BLaER1 (cell line): Measurements from ENCODE around the gene NSMF.

ENCODE experiments used
- H3K27ac ChIP-seq: shearing (Covaris generic); formaldehyde crosslinking; 2 replicates; pipeline ENCODE4 v1.8.1; 2022
- H3K27me3 ChIP-seq: shearing (Covaris generic); formaldehyde crosslinking; 2 replicates; pipeline ENCODE4 v1.8.1; 2022
- H3K36me3 ChIP-seq: shearing (Covaris generic); formaldehyde crosslinking; 2 replicates; pipeline ENCODE4 v1.8.1; 2022
- H3K4me1 ChIP-seq: shearing (Covaris generic); formaldehyde crosslinking; 2 replicates; pipeline ENCODE4 v1.8.1; 2022
- H3K4me2 ChIP-seq: shearing (Covaris generic); formaldehyde crosslinking; 2 replicates; pipeline ENCODE4 v1.8.1; 2022
- H3K4me3 ChIP-seq: shearing (Covaris generic); formaldehyde crosslinking; 2 replicates; pipeline ENCODE4 v1.8.1; 2022
- H3K9ac ChIP-seq: shearing (Covaris generic); formaldehyde crosslinking; 2 replicates; pipeline ENCODE4 v1.8.1; 2022
- H3K9me3 ChIP-seq: shearing (Covaris generic); formaldehyde crosslinking; 2 replicates; pipeline ENCODE4 v1.8.1; 2022
- H4K20me1 ChIP-seq: shearing (Covaris generic); formaldehyde crosslinking; 2 replicates; pipeline ENCODE4 v1.8.1; 2022
- Cebpa-rat ChIP-seq: shearing (Covaris generic); IDR thresholded peaks from 2 replicates; pipeline ENCODE4 v1.8.1; 2022

NSMF gene

GRCh38 chr9:137485343-137486140, 26.4 kb upstream of the NSMF start:
- H3K9ac ChIP-seq = no peak overlapping the region
- peaks cover 59% of the 10 kb centered on the region for H3K4me1 ChIP-seq
- H3K36me3 ChIP-seq = peaks cover 2% of the 10 kb centered on the region; the same call in 1 of the 2 replicates
- no peak overlapping the region for H3K4me3 ChIP-seq
- H3K4me2 ChIP-seq = no peak overlapping the region
- H4K20me1 ChIP-seq = 0 out of 2 replicates have a peak, but pooled peaks cover 7% of the 10 kb centered on the region
- no peak overlapping the region for H3K27ac ChIP-seq
- H3K27me3 ChIP-seq = no peaks in the 10 kb centered on the region
- H3K9me3 ChIP-seq = no peaks in the 10 kb centered on the region
- no peak for TF ChIP-seq Cebpa-rat

GRCh38 chr9:137484551-137485315, 25.6 kb upstream of the NSMF start:
- no peak overlapping the region for H3K4me2 ChIP-seq
- 0 out of 2 replicates have a peak, but pooled peaks cover 7% of the 10 kb centered on the region for H4K20me1 ChIP-seq
- H3K27ac ChIP-seq = no peak overlapping the region
- H3K36me3 ChIP-seq = peaks cover 7% of the 10 kb centered on the region; the same call in 1 of the 2 replicates
- no peak overlapping the region for H3K9ac ChIP-seq
- no peak overlapping the region for H3K4me3 ChIP-seq
- H3K4me1 ChIP-seq = peaks cover 51% of the 10 kb centered on the region
- no peak for TF ChIP-seq Cebpa-rat
- H3K27me3 ChIP-seq = no peaks in the 10 kb centered on the region
- no peaks in the 10 kb centered on the region for H3K9me3 ChIP-seq

GRCh38 chr9:137482094-137482781, 23.1 kb upstream of the NSMF start:
- Histone ChIP-seq H3K4me1 (peaks cover 36% of the 10 kb centered on the region), H3K36me3 (peaks cover 7% of the 10 kb centered on the region; the same call in 1 of the 2 replicates), H3K4me3 (no peak overlapping the region), H3K27me3 (no peaks in the 10 kb centered on the region), H3K4me2 (peak overlapping the region; percentile 52), H3K27ac (peak overlapping the region; percentile 10; the same call in 1 of the 2 replicates), H3K9ac (no peak overlapping the region), H4K20me1 (0 out of 2 replicates have a peak, but pooled peaks cover 7% of the 10 kb centered on the region), H3K9me3 (peaks cover 1% of the 10 kb centered on the region)
- no peak for TF ChIP-seq Cebpa-rat

- Histone ChIP-seq H3K36me3 (peaks cover 15% of the 10 kb centered on the region; the same call in 1 of the 2 replicates), H3K4me2 (peak overlapping the region; percentile 52; the same call in 1 of the 2 replicates), H3K9ac (no peak overlapping the region), H3K27ac (no peak overlapping the region), H3K4me1 (peaks cover 24% of the 10 kb centered on the region), H3K27me3 (no peaks in the 10 kb centered on the region), H3K9me3 (peaks cover 14% of the 10 kb centered on the region), H4K20me1 (no peaks in the 10 kb centered on the region), H3K4me3 (no peak overlapping the region)
- no peak for TF ChIP-seq Cebpa-rat
Observed at GRCh38 chr9:137480686-137481683, 21.9 kb upstream of the NSMF start.

GRCh38 chr9:137479892-137480685, 21.0 kb upstream of the NSMF start:
- Histone ChIP-seq H3K27ac (no peak overlapping the region), H3K9ac (no peak overlapping the region), H4K20me1 (no peaks in the 10 kb centered on the region), H3K27me3 (no peaks in the 10 kb centered on the region), H3K4me3 (no peak overlapping the region), H3K36me3 (peaks cover 18% of the 10 kb centered on the region; the same call in 1 of the 2 replicates), H3K9me3 (peaks cover 23% of the 10 kb centered on the region), H3K4me2 (no peak overlapping the region), H3K4me1 (peaks cover 23% of the 10 kb centered on the region)
- TF ChIP-seq Cebpa-rat = no peak

- Histone ChIP-seq H3K9ac (no peak overlapping the region), H3K4me2 (no peak overlapping the region), H4K20me1 (no peaks in the 10 kb centered on the region), H3K27me3 (no peaks in the 10 kb centered on the region), H3K4me1 (peaks cover 17% of the 10 kb centered on the region), H3K9me3 (peaks cover 31% of the 10 kb centered on the region), H3K27ac (no peak overlapping the region), H3K36me3 (peaks cover 20% of the 10 kb centered on the region; the same call in 1 of the 2 replicates), H3K4me3 (no peak overlapping the region)
- no peak for TF ChIP-seq Cebpa-rat
Observed at GRCh38 chr9:137478962-137479861, 20.1 kb upstream of the NSMF start.

GRCh38 chr9:137478613-137478961, 19.5 kb upstream of the NSMF start:
- H3K9me3 ChIP-seq = peaks cover 38% of the 10 kb centered on the region
- no peak for TF ChIP-seq Cebpa-rat
- H3K4me3 ChIP-seq = no peak overlapping the region
- H3K4me1 ChIP-seq = peaks cover 17% of the 10 kb centered on the region
- H3K4me2 ChIP-seq = no peak overlapping the region
- H3K27ac ChIP-seq = no peak overlapping the region
- no peaks in the 10 kb centered on the region for H3K27me3 ChIP-seq
- H3K9ac ChIP-seq = no peak overlapping the region
- no peaks in the 10 kb centered on the region for H4K20me1 ChIP-seq
- H3K36me3 ChIP-seq = peaks cover 20% of the 10 kb centered on the region; the same call in 1 of the 2 replicates
